Endothelial cell of umbilical vein (primary cell): Measurements from ENCODE around the gene RYR2. TPM values are rescaled to one million over a fixed set of nuclear protein-coding genes. Genes with fewer than 3 reads are reported as not detected.

ENCODE experiments used
- BruUV-seq: library from RNA; stranded (reverse); fragments of 400-500 nt; replicated peaks from 2 replicates; lab custom pipeline; 2021; lab: Mats Ljungman, UMichigan
- CTCF ChIA-PET: fragments of 300-600, 350-600 bp; sonication (Branson Sonifier 250); formaldehyde crosslinking; loops from one replicate; lab custom pipeline; 2021; ENCODE audit warnings: antibody characterized with exemption, inconsistent platforms; lab: Charles Lee
- POLR2A ChIA-PET: fragments of 300-600, 350-600 bp; sonication (Branson Sonifier 250); formaldehyde crosslinking; loops from one replicate; lab custom pipeline; 2021; ENCODE audit warnings: antibody characterized with exemption, inconsistent platforms; lab: Charles Lee
- DNase-seq: peaks from one replicate; pipeline ENCODE4 v3.0.0-alpha.2; 2011; ENCODE audit warnings: low read depth, low spot score
- FAIRE-seq: peaks from 2 replicates; lab custom pipeline; 2011; peaks lifted over from hg19 to GRCh38; lab: Jason Lieb, UNC
- H2AFZ ChIP-seq: 2 replicates; pipeline ENCODE4 v1.6.0; 2012; ENCODE audit warnings: low read depth, low read length, control low read depth, inconsistent platforms
- H3K27ac ChIP-seq: 2 replicates; pipeline ENCODE4 v1.5.1; 2011; ENCODE audit warnings: low read depth, mild to moderate bottlenecking, control low read depth, low read length, moderate library complexity; ENCODE audit not compliant: insufficient read depth
- H3K27me3 ChIP-seq, 2 experiments: 2 replicates each; pipeline versions ENCODE4 v1.6.0 to v1.6.1; 2011; ENCODE audit warnings: low read length in 2 of 2, mixed read lengths in 1 of 2; ENCODE audit not compliant: control insufficient read depth in 2 of 2, insufficient read depth in 2 of 2
- H3K36me3 ChIP-seq, 2 experiments: 2 replicates in 1 of 2; 3 replicates in 1 of 2; pipeline ENCODE4 v1.5.1; 2011; ENCODE audit warnings: low read length in 2 of 2, mild to moderate bottlenecking in 1 of 2, moderate library complexity in 1 of 2; ENCODE audit not compliant: control insufficient read depth in 2 of 2, insufficient read depth in 2 of 2; ENCODE audit errors: extremely low read depth in 1 of 2
- H3K4me1 ChIP-seq: 3 replicates; pipeline ENCODE4 v1.5.1; 2011; ENCODE audit warnings: mild to moderate bottlenecking, low read length; ENCODE audit not compliant: control insufficient read depth, insufficient read depth; ENCODE audit errors: extremely low read depth
- H3K4me2 ChIP-seq: 2 replicates; pipeline ENCODE4 v1.6.1; 2011; ENCODE audit warnings: low read length, control low read depth, mixed read lengths; ENCODE audit not compliant: insufficient read depth
- H3K4me3 ChIP-seq, 3 experiments: fragments of 200-600 bp in 1 of 3; sonication (generic), shearing (Covaris generic) in 1 of 3; replicated peaks in 1 of 3; 2 replicates each; pipeline ENCODE4 v1.5.1; 2011 to 2016; ENCODE audit warnings: control low read depth in 3 of 3, low read length in 3 of 3, mild to moderate bottlenecking in 2 of 3, inconsistent platforms in 1 of 3, low read depth in 1 of 3, moderate library complexity in 1 of 3; ENCODE audit not compliant: insufficient read depth in 1 of 3
- H3K79me2 ChIP-seq: 2 replicates; pipeline ENCODE4 v1.6.0; 2012; ENCODE audit warnings: low read length, inconsistent platforms; ENCODE audit not compliant: control insufficient read depth, insufficient read depth
- H3K9ac ChIP-seq: replicated peaks from 2 replicates; pipeline ENCODE3; 2011; ENCODE audit warnings: low read length, control low read depth; ENCODE audit not compliant: insufficient read depth; ENCODE audit errors: extremely low read depth
- H3K9me1 ChIP-seq: replicated peaks from 3 replicates; pipeline ENCODE4 v1.6.0; 2011; ENCODE audit warnings: mild to moderate bottlenecking, low read length; ENCODE audit not compliant: control insufficient read depth, insufficient read depth; ENCODE audit errors: extremely low read depth
- H3K9me3 ChIP-seq: replicated peaks from 2 replicates; pipeline ENCODE4 v1.5.1; 2012; ENCODE audit warnings: low read length, inconsistent platforms; ENCODE audit not compliant: control insufficient read depth, insufficient read depth
- H4K20me1 ChIP-seq: replicated peaks from 2 replicates; pipeline ENCODE3; 2011; ENCODE audit warnings: mild to moderate bottlenecking, low read length; ENCODE audit not compliant: control insufficient read depth, insufficient read depth; ENCODE audit errors: extremely low read depth
- EZH2 ChIP-seq: IDR thresholded peaks from 2 replicates; pipeline ENCODE4 v1.6.1; 2012; ENCODE audit warnings: borderline replicate concordance, low read depth, mild to moderate bottlenecking, moderate library complexity, low read length, inconsistent platforms; ENCODE audit not compliant: severe bottlenecking
- FOS ChIP-seq: IDR thresholded peaks from 2 replicates; pipeline ENCODE4 v1.6.1; 2011; ENCODE audit warnings: mild to moderate bottlenecking, low read length, moderate library complexity, borderline replicate concordance; ENCODE audit not compliant: insufficient read depth
- GATA2 ChIP-seq: IDR thresholded peaks from 2 replicates; pipeline ENCODE4 v1.7.0; 2011; ENCODE audit warnings: low read depth, mild to moderate bottlenecking, moderate library complexity, mixed read lengths, low read length; ENCODE audit not compliant: insufficient read length, insufficient read depth
- JUN ChIP-seq: IDR thresholded peaks from 2 replicates; pipeline ENCODE4 v1.6.1; 2011; ENCODE audit warnings: borderline replicate concordance, low read depth; ENCODE audit not compliant: insufficient read length, insufficient read depth
- POLR2A ChIP-seq: IDR thresholded peaks from 2 replicates; pipeline ENCODE4 v1.6.1; 2012; ENCODE audit warnings: low read depth, mild to moderate bottlenecking, control low read depth, low read length
- POLR2AphosphoS5 ChIP-seq: IDR thresholded peaks from 2 replicates; pipeline ENCODE4 v1.6.1; 2012; ENCODE audit warnings: low read depth, mild to moderate bottlenecking, control low read depth, low read length, moderate library complexity; ENCODE audit not compliant: insufficient read depth
- dilution Hi-C: fragments of 300-500 bp; cut with MboI; formaldehyde crosslinking; loops from one replicate; pipeline ENCODE4 v1.15.0; 2019; ENCODE audit warnings: low sequenced_read_pairs; ENCODE audit not compliant: extremely low pct_ligation_motif_present
- intact Hi-C: fragments of 100-400 bp; cut with micrococcal nuclease; formaldehyde crosslinking; loops from one replicate; pipeline ENCODE4 v1.10.0; 2022
- polyA plus RNA-seq, 4 experiments: library from polyadenylated mRNA; depleted of rRNA in 3 of 4; stranded (reverse) in 3 of 4; unstranded in 1 of 4; fragments of >200 nt; gene quantifications; 2 replicates each; pipeline versions ENCODE4 v1.2.1 to v1.2.3, GENCODE V29; 2011 to 2012; ENCODE audit warnings: missing spikeins in 1 of 4
- total RNA-seq: library from RNA; stranded (reverse); gene quantifications from 2 replicates; pipeline ENCODE4 v1.2.3, GENCODE V29; 2021
- TF ChIP-seq, protein P1 (sequence below), 2 donors: IDR thresholded peaks; 1 replicate in 1 of 2; 2 replicates in 1 of 2; pipeline ENCODE4 v1.5.1; 2011; ENCODE audit warnings: low read length in 2 of 2, mild to moderate bottlenecking in 2 of 2, moderate library complexity in 2 of 2, control low read depth in 1 of 2, inconsistent platforms in 1 of 2, low read depth in 1 of 2; ENCODE audit not compliant: insufficient read depth in 1 of 2; ENCODE audit errors: extremely low read depth in 1 of 2
- TF ChIP-seq, protein P2 (sequence below): IDR thresholded peaks from 2 replicates; pipeline ENCODE4 v1.6.1; 2011; ENCODE audit not compliant: insufficient read depth, insufficient read length

RYR2 gene
- total and polyA plus RNA-seq, 2 donors (not counting 3 experiments of a cell fraction or from before 2014, with no cell fraction given) = not detected

DNA sequence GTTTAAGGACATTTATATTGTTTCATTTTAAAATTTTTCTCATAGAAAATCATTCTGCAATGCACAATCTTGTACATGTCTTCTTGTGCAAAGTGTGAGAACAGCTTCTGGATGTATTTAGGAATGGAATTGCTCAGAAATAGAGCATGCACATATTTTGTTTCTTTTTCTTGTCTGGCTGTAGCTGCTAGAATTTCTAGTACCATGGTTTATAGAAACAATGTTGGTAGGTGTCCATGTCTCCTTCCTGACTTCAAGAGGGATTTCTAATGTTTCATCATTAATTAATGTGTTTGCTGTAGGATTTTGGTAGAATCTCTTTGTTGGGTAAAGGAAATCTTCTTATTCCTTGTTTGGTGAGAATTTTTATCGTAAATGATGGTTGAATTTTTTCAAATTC lies 99.0 kb downstream of the RYR2 start:
- DNase-seq (no peak), FAIRE-seq (no peak)
- no peaks in the 10 kb centered on the region for H3K36me3 ChIP-seq
- no peak overlapping the region for H3K4me2 ChIP-seq
- CTCF ChIA-PET = no interaction called here
- TF ChIP-seq POLR2A = no peak
- TF ChIP-seq JUN = no peak
- TF ChIP-seq EZH2 = no peak
- no peak for TF ChIP-seq FOS
- TF ChIP-seq, protein P1, sequence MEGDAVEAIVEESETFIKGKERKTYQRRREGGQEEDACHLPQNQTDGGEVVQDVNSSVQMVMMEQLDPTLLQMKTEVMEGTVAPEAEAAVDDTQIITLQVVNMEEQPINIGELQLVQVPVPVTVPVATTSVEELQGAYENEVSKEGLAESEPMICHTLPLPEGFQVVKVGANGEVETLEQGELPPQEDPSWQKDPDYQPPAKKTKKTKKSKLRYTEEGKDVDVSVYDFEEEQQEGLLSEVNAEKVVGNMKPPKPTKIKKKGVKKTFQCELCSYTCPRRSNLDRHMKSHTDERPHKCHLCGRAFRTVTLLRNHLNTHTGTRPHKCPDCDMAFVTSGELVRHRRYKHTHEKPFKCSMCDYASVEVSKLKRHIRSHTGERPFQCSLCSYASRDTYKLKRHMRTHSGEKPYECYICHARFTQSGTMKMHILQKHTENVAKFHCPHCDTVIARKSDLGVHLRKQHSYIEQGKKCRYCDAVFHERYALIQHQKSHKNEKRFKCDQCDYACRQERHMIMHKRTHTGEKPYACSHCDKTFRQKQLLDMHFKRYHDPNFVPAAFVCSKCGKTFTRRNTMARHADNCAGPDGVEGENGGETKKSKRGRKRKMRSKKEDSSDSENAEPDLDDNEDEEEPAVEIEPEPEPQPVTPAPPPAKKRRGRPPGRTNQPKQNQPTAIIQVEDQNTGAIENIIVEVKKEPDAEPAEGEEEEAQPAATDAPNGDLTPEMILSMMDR (IDR thresholded peaks at IDR 0.05; ENCODE audit: extremely low read depth in 1 of 2, insufficient read depth in 1 of 2, low read depth in 1 of 2, low read length in 2 of 2) = no peak
- no peak for TF ChIP-seq POLR2AphosphoS5
- H3K27me3 ChIP-seq = no peaks in the 10 kb centered on the region
- H3K9ac ChIP-seq = no peak overlapping the region
- no peaks in the 10 kb centered on the region for H3K79me2 ChIP-seq
- no peak overlapping the region for H3K27ac ChIP-seq
- H3K4me1 ChIP-seq = no peaks in the 10 kb centered on the region
- H3K4me3 ChIP-seq = no peak overlapping the region
- no peaks in the 10 kb centered on the region for H3K9me1 ChIP-seq
- dilution Hi-C loops (no loop called here), intact Hi-C loops (no loop called here)
- H3K9me3 ChIP-seq = no peaks in the 10 kb centered on the region
- H4K20me1 ChIP-seq = no peaks in the 10 kb centered on the region
- no peak overlapping the region for H2AFZ ChIP-seq
- POLR2A ChIA-PET = no interaction called here
- BruUV-seq = no TSS peak

DNA sequence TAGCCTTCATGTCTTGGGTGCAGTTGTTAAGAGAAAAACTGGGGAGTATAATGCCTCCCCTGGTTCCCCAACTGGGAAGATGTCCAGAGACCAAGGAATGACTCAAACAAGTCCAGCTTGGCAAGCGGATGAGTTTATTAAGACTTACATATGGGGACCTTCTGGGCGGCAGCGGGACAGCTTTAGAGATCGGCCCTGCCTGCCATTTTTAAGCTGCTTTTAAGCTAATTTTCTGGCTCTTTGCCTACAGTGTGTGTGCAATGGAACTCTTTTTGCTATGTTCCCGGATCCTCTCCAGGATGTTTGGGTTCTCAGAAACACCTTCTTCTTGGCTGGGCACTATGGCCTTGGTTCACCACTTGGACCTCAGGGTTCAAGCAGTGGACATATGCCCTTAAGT lies 99.5 kb downstream of the RYR2 start:
- FAIRE-seq = no peak
- DNase-seq = no peak
- no peaks in the 10 kb centered on the region for H3K9me1 ChIP-seq
- no peak for TF ChIP-seq FOS
- no peak for TF ChIP-seq EZH2
- TF ChIP-seq POLR2A = no peak
- no peak for TF ChIP-seq JUN
- TF ChIP-seq, protein P1 (IDR thresholded peaks at IDR 0.05; ENCODE audit: extremely low read depth in 1 of 2, insufficient read depth in 1 of 2, low read depth in 1 of 2, low read length in 2 of 2) = no peak
- TF ChIP-seq, protein P2, sequence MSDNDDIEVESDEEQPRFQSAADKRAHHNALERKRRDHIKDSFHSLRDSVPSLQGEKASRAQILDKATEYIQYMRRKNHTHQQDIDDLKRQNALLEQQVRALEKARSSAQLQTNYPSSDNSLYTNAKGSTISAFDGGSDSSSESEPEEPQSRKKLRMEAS = no peak
- TF ChIP-seq GATA2 = no peak
- no peak overlapping the region for H3K27ac ChIP-seq
- BruUV-seq = no TSS peak
- H3K27me3 ChIP-seq = no peaks in the 10 kb centered on the region
- no peak overlapping the region for H3K4me3 ChIP-seq
- CTCF ChIA-PET = no interaction called here
- POLR2A ChIA-PET = no interaction called here
- H3K9ac ChIP-seq = no peak overlapping the region
- no peaks in the 10 kb centered on the region for H3K9me3 ChIP-seq
- no peaks in the 10 kb centered on the region for H3K79me2 ChIP-seq
- dilution Hi-C loops = no loop called here
- no peak overlapping the region for H3K4me2 ChIP-seq
- intact Hi-C loops = no loop called here
- no peaks in the 10 kb centered on the region for H3K4me1 ChIP-seq
- H3K36me3 ChIP-seq = no peaks in the 10 kb centered on the region
- no peaks in the 10 kb centered on the region for H4K20me1 ChIP-seq
- no peak overlapping the region for H2AFZ ChIP-seq
